Sigmoid colon (tissue), 7 donors: ENCODE data around the gene ITM2C. TPM values are rescaled to one million over a fixed set of nuclear protein-coding genes. Genes with fewer than 3 reads are reported as not detected.

Experiments used
- DNase-seq: peaks from one replicate; pipeline ENCODE4 v3.0.0-alpha.2; 2019
- H3K27ac ChIP-seq, 4 donors: fragments of 200-600 bp; sonication (generic); one replicate each; pipeline ENCODE4 v1.5.1; 2016 to 2019; ENCODE audit warnings: mild to moderate bottlenecking in 1 of 4
- H3K27me3 ChIP-seq, 3 donors: fragments of 200-600 bp; sonication (generic); one replicate each; pipeline ENCODE4 v1.5.1; 2019; ENCODE audit warnings: mild to moderate bottlenecking in 1 of 3
- H3K36me3 ChIP-seq, 4 donors: fragments of 200-600 bp; sonication (generic); one replicate each; pipeline ENCODE4 v1.5.1; 2016 to 2019
- H3K4me1 ChIP-seq, 4 donors: fragments of 200-600 bp; sonication (generic); one replicate each; pipeline ENCODE4 v1.5.1; 2017 to 2019
- H3K4me3 ChIP-seq, 4 donors: fragments of 200-600 bp; sonication (generic); one replicate each; pipeline ENCODE4 v1.5.1; 2017 to 2019; ENCODE audit warnings: mild to moderate bottlenecking in 2 of 4, moderate library complexity in 1 of 4
- H3K9me3 ChIP-seq, 4 donors: fragments of 200-600 bp in 3 of 4; sonication (generic) in 3 of 4; one replicate each; pipeline versions ENCODE4 v1.5.1 to v1.6.1; 2013 to 2019
- EP300 ChIP-seq, 4 donors: sonication (generic); formaldehyde crosslinking; IDR thresholded peaks; one replicate each; pipeline ENCODE4 v1.6.1; 2017; ENCODE audit warnings: antibody characterized with exemption in 4 of 4
- POLR2A ChIP-seq, 2 donors: fragments of 450-650 bp; IDR thresholded peaks; one replicate each; pipeline ENCODE4 v1.6.1; 2016; ENCODE audit warnings: antibody characterized with exemption in 2 of 2, mild to moderate bottlenecking in 2 of 2, moderate library complexity in 2 of 2
- POLR2AphosphoS5 ChIP-seq, 4 donors: sonication (generic); formaldehyde crosslinking; IDR thresholded peaks; one replicate each; pipeline ENCODE4 v1.6.1; 2017; ENCODE audit warnings: antibody characterized with exemption in 4 of 4
- WGBS, 2 donors: extraction: QIAGEN DNeasy Blood & Tissue Kit; methylation state at CpG; one replicate each; pipeline ENCODE4 v1.1.7; 2013; 5-methylcytosine and 5-hydroxymethylcytosine counted together
- intact Hi-C: fragments of 100-400 bp; cut with DNase I; formaldehyde crosslinking; loops from one replicate; pipeline ENCODE4 v1.15.1; 2023
- polyA plus RNA-seq, 3 donors: library from polyadenylated mRNA; stranded (reverse); fragments of 200-250 nt; gene quantifications; one replicate each; pipeline ENCODE4 v1.2.3, GENCODE V29; 2013
- total RNA-seq, 4 donors: library from RNA; depleted of rRNA; stranded (reverse); fragments of >200 nt; gene quantifications; one replicate each; pipeline ENCODE4 v1.1.0, GENCODE V29; 2016
- TF ChIP-seq, protein P1 (sequence below), 4 experiments: fragments of 450-650 bp in 3 of 4; fragments of 200-600 bp in 1 of 4; IDR thresholded peaks; one replicate each; pipeline ENCODE4 v1.5.1; 2016 to 2019; ENCODE audit warnings: antibody characterized with exemption in 4 of 4, mild to moderate bottlenecking in 3 of 4, moderate library complexity in 2 of 4
- donor health status: healthy with polysubstance abuse.
- donor health status: Bipolar disorder and iron deficiency.
- donor health status: healthy.

ITM2C gene
- total and polyA plus RNA-seq, 7 donors: 107 to 1,275 (median 206) TPM

DNA sequence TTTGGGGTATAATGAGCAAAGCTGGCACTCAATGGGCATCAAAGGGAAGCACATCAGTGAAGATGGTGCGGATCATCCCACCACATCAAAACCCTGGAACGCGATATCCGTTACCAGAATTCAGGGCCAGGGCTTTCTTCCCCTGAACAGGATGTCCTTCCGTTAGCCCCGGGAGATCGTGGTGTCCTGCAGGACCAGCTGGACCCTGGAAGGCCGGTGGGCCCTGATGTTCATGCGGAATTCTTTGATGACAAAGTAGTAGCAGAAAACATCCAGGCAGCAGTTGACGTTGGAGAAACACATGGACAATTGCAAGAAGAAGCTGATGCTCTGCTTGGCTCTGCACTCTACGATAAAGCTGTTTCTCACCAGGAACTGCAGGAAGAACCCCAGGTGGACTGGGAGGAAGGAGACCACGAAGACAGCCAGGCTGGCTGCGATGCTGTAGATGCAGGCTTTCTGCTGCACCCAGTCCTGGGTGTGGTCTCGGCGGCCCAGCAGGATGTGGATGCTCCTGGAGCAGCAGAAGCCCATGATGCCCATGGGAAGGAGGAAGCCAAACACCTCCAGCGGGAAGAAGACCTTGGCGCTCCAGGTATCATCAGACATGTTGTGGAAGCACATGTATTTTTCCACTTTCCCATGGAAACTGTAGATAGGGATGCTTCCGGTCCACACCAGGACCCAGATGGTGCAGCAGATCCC lies 45.3 kb downstream of the ITM2C start:
- intact Hi-C loops: loop anchor here (5.0 kb wide), 1 partner anchor 43 kb away; no protein-coding TSS in a partner anchor
- Histone ChIP-seq H3K27ac (no peak overlapping the region), H3K27me3 (no peaks in the 10 kb centered on the region), H3K4me1 (no peaks in the 10 kb centered on the region), H3K36me3 (no peaks in the 10 kb centered on the region), H3K4me3 (no peak overlapping the region), H3K9me3 (no peaks in the 10 kb centered on the region)
- peak; percentile 45 for DNase-seq
- WGBS, 2 donors: 88 to 96% methylated on average over 18 of the region's 18 CpGs
- TF ChIP-seq POLR2A (IDR thresholded peaks at IDR 0.05) (no peak), POLR2AphosphoS5 (IDR thresholded peaks at IDR 0.05) (no peak), EP300 (IDR thresholded peaks at IDR 0.05) (no peak)
- TF ChIP-seq, protein P1, sequence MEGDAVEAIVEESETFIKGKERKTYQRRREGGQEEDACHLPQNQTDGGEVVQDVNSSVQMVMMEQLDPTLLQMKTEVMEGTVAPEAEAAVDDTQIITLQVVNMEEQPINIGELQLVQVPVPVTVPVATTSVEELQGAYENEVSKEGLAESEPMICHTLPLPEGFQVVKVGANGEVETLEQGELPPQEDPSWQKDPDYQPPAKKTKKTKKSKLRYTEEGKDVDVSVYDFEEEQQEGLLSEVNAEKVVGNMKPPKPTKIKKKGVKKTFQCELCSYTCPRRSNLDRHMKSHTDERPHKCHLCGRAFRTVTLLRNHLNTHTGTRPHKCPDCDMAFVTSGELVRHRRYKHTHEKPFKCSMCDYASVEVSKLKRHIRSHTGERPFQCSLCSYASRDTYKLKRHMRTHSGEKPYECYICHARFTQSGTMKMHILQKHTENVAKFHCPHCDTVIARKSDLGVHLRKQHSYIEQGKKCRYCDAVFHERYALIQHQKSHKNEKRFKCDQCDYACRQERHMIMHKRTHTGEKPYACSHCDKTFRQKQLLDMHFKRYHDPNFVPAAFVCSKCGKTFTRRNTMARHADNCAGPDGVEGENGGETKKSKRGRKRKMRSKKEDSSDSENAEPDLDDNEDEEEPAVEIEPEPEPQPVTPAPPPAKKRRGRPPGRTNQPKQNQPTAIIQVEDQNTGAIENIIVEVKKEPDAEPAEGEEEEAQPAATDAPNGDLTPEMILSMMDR (IDR thresholded peaks at IDR 0.05): no peak

DNA sequence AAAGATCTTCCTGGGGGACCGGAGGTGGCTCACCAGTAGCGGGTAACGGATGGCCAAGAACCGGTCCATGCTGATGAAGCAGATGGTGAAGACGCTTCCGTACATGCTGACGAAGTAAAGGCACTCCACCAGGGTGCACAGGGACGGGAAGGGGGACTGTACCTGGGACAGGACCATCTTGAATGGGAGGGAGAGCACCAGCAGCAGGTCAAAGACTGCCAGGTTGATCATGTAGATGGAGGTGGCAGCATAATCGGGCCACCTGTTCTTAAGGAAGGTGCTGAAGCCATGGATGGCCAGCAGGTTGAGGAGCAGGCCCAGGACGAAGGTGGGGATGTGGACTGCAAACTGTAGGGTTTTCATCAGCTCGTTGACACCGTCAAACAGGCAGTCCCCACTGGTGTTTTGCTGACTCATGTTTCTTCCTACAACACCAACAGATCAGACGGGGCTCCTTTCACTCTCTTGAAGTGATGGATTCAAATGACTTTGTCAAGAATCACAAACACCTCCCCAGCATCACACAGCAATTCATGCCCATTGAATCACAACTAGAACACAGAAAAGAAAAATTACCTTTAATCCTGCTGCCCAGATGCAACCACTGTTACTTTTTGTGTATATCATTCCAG lies 45.9 kb downstream of the ITM2C start:
- Histone ChIP-seq H3K4me1 (no peaks in the 10 kb centered on the region), H3K27me3 (no peaks in the 10 kb centered on the region), H3K9me3 (no peaks in the 10 kb centered on the region), H3K4me3 (no peak overlapping the region), H3K36me3 (no peaks in the 10 kb centered on the region), H3K27ac (no peak overlapping the region)
- DNase-seq: peak; percentile 42
- intact Hi-C loops: loop anchor here (5.0 kb wide), 1 partner anchor 43 kb away; no protein-coding TSS in a partner anchor
- WGBS, 2 donors: 85 to 93% methylated on average over 13 of the region's 13 CpGs
- TF ChIP-seq, protein P1 (IDR thresholded peaks at IDR 0.05): no peak

DNA sequence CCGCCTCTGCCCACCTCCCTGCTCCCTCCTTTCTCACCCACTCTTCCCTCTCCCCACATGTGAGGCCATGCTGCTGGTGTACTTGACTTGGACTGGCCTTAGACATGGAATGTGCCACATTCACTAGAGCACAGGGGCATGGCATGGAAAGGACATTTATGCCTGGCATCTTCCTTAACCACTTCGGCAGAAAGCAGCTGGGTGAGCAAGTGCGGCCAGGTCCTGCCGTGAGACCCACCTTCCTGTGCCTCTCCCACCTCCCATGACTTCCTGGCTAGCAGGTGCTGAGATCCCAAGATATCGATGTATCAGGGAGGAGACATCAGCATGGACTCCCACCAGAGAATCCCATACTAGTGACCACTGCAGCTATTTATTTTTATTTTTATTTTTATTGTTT lies 47.3 kb downstream of the ITM2C start:
- 78 to 98% methylated on average over 5 of the region's 5 CpGs for WGBS, 2 donors

DNA sequence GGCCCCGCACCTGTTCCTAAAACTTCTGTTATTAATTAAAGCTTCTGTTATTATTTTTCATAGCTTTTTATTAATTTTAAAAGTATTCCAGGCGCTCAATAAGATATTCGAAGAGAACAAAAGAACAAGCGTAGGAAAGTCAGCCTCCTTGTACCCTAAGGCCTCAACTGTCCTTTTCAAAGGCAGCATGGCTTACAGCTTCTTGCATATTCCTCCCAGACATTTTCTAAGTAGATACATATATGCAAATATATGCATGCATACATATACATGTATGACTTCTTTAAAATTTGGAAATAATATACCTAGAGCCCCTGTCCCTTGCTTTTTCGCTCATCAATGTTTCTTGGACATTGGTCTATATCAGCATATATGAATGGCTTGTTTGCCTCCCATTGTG lies 48.0 kb downstream of the ITM2C start:
- H3K36me3 ChIP-seq: no peaks in the 10 kb centered on the region
- DNase-seq: peak; percentile 2
- H3K4me1 ChIP-seq: no peaks in the 10 kb centered on the region
- WGBS, 2 donors: 86 to 98% methylated on average over 5 of the region's 5 CpGs
- H3K27me3 ChIP-seq: no peaks in the 10 kb centered on the region
- TF ChIP-seq EP300 (IDR thresholded peaks at IDR 0.05) (no peak), POLR2A (IDR thresholded peaks at IDR 0.05) (no peak), POLR2AphosphoS5 (IDR thresholded peaks at IDR 0.05) (no peak)
- TF ChIP-seq, protein P1 (IDR thresholded peaks at IDR 0.05): no peak
- no peak overlapping the region for H3K4me3 ChIP-seq
- H3K9me3 ChIP-seq: no peaks in the 10 kb centered on the region
- intact Hi-C loops: loop anchor here (2.0 to 5.0 kb wide), 3 partner anchors 45 to 88 kb away; no protein-coding TSS in a partner anchor
- no peak overlapping the region for H3K27ac ChIP-seq

More for the DNA sequence above, 47.3 kb downstream of the ITM2C start:
- Histone ChIP-seq H3K36me3 (no peaks in the 10 kb centered on the region), H3K4me3 (no peak overlapping the region), H3K4me1 (no peaks in the 10 kb centered on the region), H3K27me3 (no peaks in the 10 kb centered on the region), H3K27ac (no peak overlapping the region), H3K9me3 (no peaks in the 10 kb centered on the region)
- DNase-seq: no peak
- intact Hi-C loops: loop anchor here (2.0 to 5.0 kb wide), 3 partner anchors 45 to 87 kb away; no protein-coding TSS in a partner anchor
- TF ChIP-seq EP300 (IDR thresholded peaks at IDR 0.05): no peak
- TF ChIP-seq, protein P1 (IDR thresholded peaks at IDR 0.05): no peak
- no peak for TF ChIP-seq POLR2AphosphoS5 (IDR thresholded peaks at IDR 0.05)
- TF ChIP-seq POLR2A (IDR thresholded peaks at IDR 0.05): no peak
